Left ventricle myocardium inferior (tissue), 1 donor: ENCODE measurements around the gene PPY. TPM values are rescaled to one million over a fixed set of nuclear protein-coding genes. Genes with fewer than 3 reads are reported as not detected.
A peak's percentile ranks its signal among the peaks of the same experiment; 100 is the strongest.

ENCODE experiments used
- DNase-seq: peaks from one replicate; pipeline ENCODE4 v3.0.0-alpha.2; 2020
- H3K27ac ChIP-seq: fragments of 200-600 bp; replicated peaks from 2 replicates; pipeline ENCODE4 v1.8.0; 2021
- H3K27me3 ChIP-seq: fragments of 200-600 bp; 2 replicates; pipeline ENCODE4 v1.8.0; 2021; ENCODE audit warnings: low read depth
- H3K36me3 ChIP-seq: fragments of 200-600 bp; 2 replicates; pipeline ENCODE4 v1.8.0; 2021
- H3K4me1 ChIP-seq: fragments of 200-600 bp; 2 replicates; pipeline ENCODE4 v1.8.0; 2021
- H3K4me3 ChIP-seq: fragments of 200-600 bp; 2 replicates; pipeline ENCODE4 v1.8.0; 2021; ENCODE audit warnings: mild to moderate bottlenecking, moderate library complexity
- H3K9me3 ChIP-seq: fragments of 200-600 bp; replicated peaks from 2 replicates; pipeline ENCODE4 v1.8.0; 2021
- intact Hi-C: fragments of 100-400 bp; cut with micrococcal nuclease; formaldehyde crosslinking; loops from one replicate; pipeline ENCODE4 v1.11.0; 2022
- total RNA-seq: library from RNA; stranded (reverse); fragmentation: NEBNext Ultra II Directional; extraction: Animal tissue kit (Norgen Biotek cat#: 25700); gene quantifications from one replicate; pipeline ENCODE4 v1.2.1, GENCODE V29; 2021
- TF ChIP-seq, protein P1 (sequence below): fragments of 200-600 bp; IDR thresholded peaks from 2 replicates; pipeline ENCODE4 v1.8.0; 2021; ENCODE audit warnings: antibody characterized with exemption, mild to moderate bottlenecking, borderline replicate concordance
- donor health status: DM: no; HTN: yes; CAD: no; lungs with severe emphysema.

Gene PPY
- total RNA-seq, 1 donor from 2014 or later: not detected

DNA sequence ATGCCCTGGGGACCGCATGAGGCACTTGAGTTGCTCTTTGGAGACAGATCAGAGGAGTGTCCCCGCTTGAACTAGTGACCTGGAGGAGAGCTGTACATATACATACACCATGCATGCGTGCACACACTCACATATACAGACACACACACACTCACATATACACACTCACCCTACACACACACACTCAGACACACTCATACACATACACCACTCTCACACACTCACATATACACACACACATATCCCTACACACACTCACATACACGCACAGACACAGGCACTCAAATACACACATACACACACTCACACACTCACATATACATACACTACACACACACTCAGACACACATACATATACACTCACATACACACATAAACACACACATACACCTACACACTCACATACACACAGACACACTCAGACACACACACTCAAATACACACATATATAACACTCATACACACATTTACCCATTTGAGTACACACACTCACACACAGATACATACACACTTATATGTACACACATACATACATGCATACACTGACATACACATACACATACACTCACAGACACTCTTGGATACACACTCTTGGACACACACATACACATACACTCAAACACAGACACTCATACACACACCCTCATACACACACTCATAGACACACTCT lies 29.5 kb downstream of the PPY start:
- TF ChIP-seq, protein P1, sequence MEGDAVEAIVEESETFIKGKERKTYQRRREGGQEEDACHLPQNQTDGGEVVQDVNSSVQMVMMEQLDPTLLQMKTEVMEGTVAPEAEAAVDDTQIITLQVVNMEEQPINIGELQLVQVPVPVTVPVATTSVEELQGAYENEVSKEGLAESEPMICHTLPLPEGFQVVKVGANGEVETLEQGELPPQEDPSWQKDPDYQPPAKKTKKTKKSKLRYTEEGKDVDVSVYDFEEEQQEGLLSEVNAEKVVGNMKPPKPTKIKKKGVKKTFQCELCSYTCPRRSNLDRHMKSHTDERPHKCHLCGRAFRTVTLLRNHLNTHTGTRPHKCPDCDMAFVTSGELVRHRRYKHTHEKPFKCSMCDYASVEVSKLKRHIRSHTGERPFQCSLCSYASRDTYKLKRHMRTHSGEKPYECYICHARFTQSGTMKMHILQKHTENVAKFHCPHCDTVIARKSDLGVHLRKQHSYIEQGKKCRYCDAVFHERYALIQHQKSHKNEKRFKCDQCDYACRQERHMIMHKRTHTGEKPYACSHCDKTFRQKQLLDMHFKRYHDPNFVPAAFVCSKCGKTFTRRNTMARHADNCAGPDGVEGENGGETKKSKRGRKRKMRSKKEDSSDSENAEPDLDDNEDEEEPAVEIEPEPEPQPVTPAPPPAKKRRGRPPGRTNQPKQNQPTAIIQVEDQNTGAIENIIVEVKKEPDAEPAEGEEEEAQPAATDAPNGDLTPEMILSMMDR: no peak
- Histone ChIP-seq H3K4me3 (no peak overlapping the region), H3K27me3 (no peaks in the 10 kb centered on the region), H3K9me3 (no peaks in the 10 kb centered on the region), H3K36me3 (no peaks in the 10 kb centered on the region), H3K4me1 (peaks cover 30% of the 10 kb centered on the region), H3K27ac (no peak overlapping the region)
- intact Hi-C loops: no loop called here
- no peak for DNase-seq

DNA sequence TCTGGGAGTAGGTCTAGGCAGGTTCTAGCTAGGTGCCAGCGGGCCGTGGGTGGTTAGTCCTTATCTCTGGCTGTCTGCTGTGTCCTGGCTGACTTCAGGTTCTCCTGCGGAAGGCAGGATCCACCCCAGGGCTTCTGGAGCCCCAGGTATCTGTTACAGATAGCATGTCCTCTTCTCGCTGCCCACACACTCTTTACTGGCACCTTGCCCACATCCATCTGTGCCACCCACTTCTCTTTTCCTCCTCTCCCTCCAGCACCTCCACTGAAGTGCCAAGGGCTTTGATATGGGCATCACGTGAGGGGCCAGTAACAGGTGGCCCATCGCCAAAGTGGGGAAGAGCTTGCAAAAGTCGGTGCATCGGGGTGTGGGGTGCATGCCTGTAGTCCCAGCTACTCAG lies 30.4 kb downstream of the PPY start:
- Histone ChIP-seq H3K4me1 (peaks cover 30% of the 10 kb centered on the region), H3K9me3 (no peaks in the 10 kb centered on the region), H3K27me3 (no peaks in the 10 kb centered on the region), H3K4me3 (no peak overlapping the region), H3K36me3 (no peaks in the 10 kb centered on the region), H3K27ac (peak overlapping the region; percentile 59)
- DNase-seq: peak; percentile 61
- TF ChIP-seq, protein P1: no peak
- intact Hi-C loops: no loop called here

- no peaks in the 10 kb centered on the region for H3K9me3 ChIP-seq
- peaks cover 46% of the 10 kb centered on the region for H3K4me1 ChIP-seq
- no peaks in the 10 kb centered on the region for H3K27me3 ChIP-seq
- intact Hi-C loops: no loop called here
- DNase-seq: no peak
- H3K4me3 ChIP-seq: no peak overlapping the region
- H3K36me3 ChIP-seq: no peaks in the 10 kb centered on the region
- H3K27ac ChIP-seq: no peak overlapping the region
- TF ChIP-seq, protein P1: no peak
These were observed 32.6 kb downstream of the PPY start for GRCh38 chr17:43909537-43910231.

- no peaks in the 10 kb centered on the region for H3K36me3 ChIP-seq
- intact Hi-C loops: no loop called here
- DNase-seq: peak; percentile 69
- peak overlapping the region; percentile 93 for H3K4me3 ChIP-seq
- peak overlapping the region; percentile 79 for H3K27ac ChIP-seq
- no peaks in the 10 kb centered on the region for H3K9me3 ChIP-seq
- H3K4me1 ChIP-seq: peaks cover 46% of the 10 kb centered on the region
- H3K27me3 ChIP-seq: no peaks in the 10 kb centered on the region
- TF ChIP-seq, protein P1: no peak
These were observed 34.1 kb downstream of the PPY start for GRCh38 chr17:43907998-43908721.

DNA sequence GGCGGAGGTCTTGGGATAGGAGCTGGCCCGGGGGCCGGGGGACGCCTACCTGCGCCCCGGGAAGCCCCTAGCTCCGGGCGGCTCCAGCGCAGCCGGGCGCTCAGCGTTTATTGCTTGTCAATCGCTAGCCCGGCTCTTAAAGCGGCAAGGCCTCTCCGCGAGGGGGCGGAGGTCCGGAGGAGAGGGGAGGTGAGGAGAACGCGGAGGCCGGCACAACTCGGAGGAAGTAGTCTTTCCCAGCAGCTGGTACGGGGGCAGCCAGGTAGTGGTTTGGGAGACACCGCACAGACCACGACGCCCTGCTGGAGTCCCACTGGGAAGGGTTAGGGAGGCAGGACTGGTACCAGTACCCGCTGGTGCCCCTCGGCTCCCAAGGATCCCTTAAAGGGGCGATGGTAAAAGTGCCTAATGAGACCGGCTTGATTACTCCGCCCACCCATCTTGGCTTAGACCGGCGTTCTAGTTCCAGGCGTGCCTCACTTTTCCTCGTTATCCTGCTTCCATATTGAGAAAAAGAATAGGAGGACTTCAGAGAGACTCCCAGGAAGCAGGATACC lies 34.8 kb downstream of the PPY start, which contains the start of gene MPP2:
Gene MPP2, minus strand, starts transcription at position 112 of the 557 bp plus-strand sequence. CDS start 3,076 bp downstream, outside the sequence.
- intact Hi-C loops: no loop called here
- peak within 1 kb of the TSS; percentile 79 for H3K27ac ChIP-seq
- peak within 1 kb of the TSS; percentile 93 for H3K4me3 ChIP-seq
- H3K9me3 ChIP-seq: no peaks in the 10 kb centered on the region
- TF ChIP-seq, protein P1: peak; percentile 50
- no peaks in the 10 kb centered on the region for H3K27me3 ChIP-seq
- DNase-seq: peak; percentile 72
- H3K36me3 ChIP-seq: no peaks in the 10 kb centered on the region
- peaks cover 46% of the 10 kb centered on the region for H3K4me1 ChIP-seq
